Measurements from ENCODE around the gene SLX4IP.

The SLX4IP gene

GRCh38 chr20:10436053-10436699, 1.1 kb downstream of the SLX4IP start:
- H3K27ac ChIP-seq = no peak overlapping the region
- no peak overlapping the region for H3K4me3 ChIP-seq
- DNase-seq (ENCODE audit: low spot score) = no peak
- TF ChIP-seq, protein P1, sequence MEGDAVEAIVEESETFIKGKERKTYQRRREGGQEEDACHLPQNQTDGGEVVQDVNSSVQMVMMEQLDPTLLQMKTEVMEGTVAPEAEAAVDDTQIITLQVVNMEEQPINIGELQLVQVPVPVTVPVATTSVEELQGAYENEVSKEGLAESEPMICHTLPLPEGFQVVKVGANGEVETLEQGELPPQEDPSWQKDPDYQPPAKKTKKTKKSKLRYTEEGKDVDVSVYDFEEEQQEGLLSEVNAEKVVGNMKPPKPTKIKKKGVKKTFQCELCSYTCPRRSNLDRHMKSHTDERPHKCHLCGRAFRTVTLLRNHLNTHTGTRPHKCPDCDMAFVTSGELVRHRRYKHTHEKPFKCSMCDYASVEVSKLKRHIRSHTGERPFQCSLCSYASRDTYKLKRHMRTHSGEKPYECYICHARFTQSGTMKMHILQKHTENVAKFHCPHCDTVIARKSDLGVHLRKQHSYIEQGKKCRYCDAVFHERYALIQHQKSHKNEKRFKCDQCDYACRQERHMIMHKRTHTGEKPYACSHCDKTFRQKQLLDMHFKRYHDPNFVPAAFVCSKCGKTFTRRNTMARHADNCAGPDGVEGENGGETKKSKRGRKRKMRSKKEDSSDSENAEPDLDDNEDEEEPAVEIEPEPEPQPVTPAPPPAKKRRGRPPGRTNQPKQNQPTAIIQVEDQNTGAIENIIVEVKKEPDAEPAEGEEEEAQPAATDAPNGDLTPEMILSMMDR (IDR thresholded peaks at IDR 0.05) = no peak

DNA sequence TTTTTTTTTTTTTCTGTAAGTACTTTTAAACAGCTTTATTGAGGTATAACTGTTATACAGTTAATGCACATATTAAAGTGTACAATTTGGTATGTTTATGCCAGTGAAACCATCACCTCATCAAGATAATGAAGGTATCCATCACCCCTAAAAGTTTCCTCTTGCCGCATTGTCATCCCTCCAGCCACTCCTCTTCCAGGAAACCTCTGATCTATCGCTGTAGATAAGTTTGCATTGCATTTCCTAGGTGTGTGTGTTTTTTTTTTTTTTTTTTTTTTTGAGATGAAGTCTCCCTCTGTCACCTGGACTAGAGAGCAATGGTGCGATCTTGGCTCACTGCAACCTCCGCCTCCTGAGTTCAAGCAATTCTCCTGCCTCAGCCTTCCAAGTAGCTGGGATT, 3.1 kb downstream of the SLX4IP start:
- TF ChIP-seq, protein P1 (IDR thresholded peaks at IDR 0.05) = no peak
- DNase-seq (ENCODE audit: low spot score) = no peak

GRCh38 chr20:10443936-10444335, 8.8 kb downstream of the SLX4IP start:
- TF ChIP-seq, protein P1 (IDR thresholded peaks at IDR 0.05) = no peak

More for the DNA sequence above, 3.1 kb downstream of the SLX4IP start:
- no peak overlapping the region for H3K4me3 ChIP-seq
- no peak overlapping the region for H3K27ac ChIP-seq

GRCh38 chr20:10445758-10446157, 10.7 kb downstream of the SLX4IP start:
- no peak for DNase-seq (ENCODE audit: low spot score)
- no peak overlapping the region for H3K4me3 ChIP-seq
- H3K27ac ChIP-seq = no peak overlapping the region
- TF ChIP-seq, protein P1 (IDR thresholded peaks at IDR 0.05) = no peak

More at GRCh38 chr20:10443936-10444335, 8.8 kb downstream of the SLX4IP start:
- Histone ChIP-seq H3K4me3 (no peak overlapping the region), H3K27ac (no peak overlapping the region)
- no peak for DNase-seq (ENCODE audit: low spot score)

GRCh38 chr20:10447028-10447427, 11.9 kb downstream of the SLX4IP start:
- no peak overlapping the region for H3K4me3 ChIP-seq
- no peak overlapping the region for H3K27ac ChIP-seq
- no peak for DNase-seq (ENCODE audit: low spot score)
- TF ChIP-seq, protein P1 (IDR thresholded peaks at IDR 0.05) = no peak

DNA sequence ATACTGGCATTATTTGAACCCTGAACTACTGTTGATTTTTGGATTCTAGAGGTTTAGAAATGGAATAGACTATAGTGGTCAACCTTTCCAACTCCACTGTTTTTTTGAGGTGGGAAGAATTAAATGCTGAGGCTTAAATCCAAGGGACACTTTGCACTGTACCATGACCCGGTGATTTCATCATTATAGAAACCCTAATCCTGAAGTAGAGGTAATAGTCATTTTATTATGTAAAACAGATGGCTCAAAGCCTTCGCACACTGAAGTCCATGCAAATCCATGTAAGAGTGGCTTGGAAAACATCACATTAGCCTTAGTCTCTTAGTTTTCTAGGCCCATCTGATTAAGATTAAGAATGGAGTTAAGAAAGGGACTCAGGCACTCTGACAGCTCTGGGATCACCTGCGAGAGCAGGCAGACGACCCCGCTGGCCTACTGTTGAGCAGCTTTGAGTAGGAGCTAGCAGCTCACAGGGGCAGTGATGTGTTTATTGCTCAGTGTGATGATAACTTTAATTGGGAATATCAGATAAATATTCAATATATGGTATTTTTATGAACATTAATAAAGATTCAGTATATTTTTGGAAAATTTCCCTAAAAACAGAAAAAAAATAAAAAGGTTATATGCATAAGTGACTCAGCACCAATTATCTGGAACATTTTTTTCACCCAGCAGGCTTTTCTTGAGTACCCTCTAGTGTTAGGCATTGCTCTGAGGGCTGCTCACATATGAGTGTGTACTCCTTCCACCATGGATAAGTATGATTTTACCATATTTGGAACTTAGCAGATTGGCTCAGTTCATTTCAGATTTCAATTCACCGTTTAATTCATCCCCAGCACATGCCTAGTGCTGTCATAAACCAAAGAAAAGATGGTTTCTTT, 13.4 kb downstream of the SLX4IP start:
- H3K4me3 ChIP-seq = no peak overlapping the region
- TF ChIP-seq, protein P1 (IDR thresholded peaks at IDR 0.05) = no peak
- H3K27ac ChIP-seq = no peak overlapping the region
- no peak for DNase-seq (ENCODE audit: low spot score)
